GM04504 (cell line): Measurements from ENCODE around the gene RABGGTA.

Source experiments
- DNase-seq: peaks from one replicate; pipeline ENCODE4 v3.0.0-alpha.2; 2012; ENCODE audit warnings: low read depth

Gene RABGGTA, protein sequence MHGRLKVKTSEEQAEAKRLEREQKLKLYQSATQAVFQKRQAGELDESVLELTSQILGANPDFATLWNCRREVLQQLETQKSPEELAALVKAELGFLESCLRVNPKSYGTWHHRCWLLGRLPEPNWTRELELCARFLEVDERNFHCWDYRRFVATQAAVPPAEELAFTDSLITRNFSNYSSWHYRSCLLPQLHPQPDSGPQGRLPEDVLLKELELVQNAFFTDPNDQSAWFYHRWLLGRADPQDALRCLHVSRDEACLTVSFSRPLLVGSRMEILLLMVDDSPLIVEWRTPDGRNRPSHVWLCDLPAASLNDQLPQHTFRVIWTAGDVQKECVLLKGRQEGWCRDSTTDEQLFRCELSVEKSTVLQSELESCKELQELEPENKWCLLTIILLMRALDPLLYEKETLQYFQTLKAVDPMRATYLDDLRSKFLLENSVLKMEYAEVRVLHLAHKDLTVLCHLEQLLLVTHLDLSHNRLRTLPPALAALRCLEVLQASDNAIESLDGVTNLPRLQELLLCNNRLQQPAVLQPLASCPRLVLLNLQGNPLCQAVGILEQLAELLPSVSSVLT

DNA sequence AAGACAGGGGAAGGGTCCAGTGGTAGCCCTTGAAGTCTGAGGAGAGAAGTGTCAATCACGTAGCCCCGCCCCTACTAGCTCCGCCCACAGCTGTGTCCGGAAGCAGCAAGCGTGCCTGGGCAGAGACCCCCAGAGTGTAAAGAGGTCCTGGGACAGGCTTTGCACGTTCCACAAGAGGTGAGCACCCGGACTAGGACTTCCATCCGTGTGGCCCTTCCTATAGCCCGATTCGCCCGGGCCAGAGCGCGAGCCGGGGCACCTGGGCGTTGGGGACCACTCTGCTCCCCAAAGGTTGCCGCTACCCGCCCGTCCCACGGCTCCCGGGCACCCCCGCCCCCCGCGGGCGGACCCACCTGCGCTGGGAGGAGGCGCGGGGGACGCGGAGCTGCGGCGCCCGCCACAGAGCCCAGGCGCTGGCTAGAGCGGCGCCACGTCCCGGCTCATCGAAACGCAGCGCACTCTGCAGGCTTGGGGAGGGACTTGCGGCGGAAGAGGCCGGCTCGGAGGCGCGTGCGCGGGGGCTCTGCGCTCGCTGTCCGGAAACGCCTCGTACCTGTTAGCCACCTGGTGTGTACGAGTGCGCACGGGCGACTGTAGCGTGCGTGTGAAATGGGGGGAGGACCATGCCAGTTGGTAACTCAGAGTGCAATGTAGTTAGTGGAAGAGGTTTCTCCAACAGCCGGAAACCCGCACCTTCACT is at the start of gene RABGGTA:
Gene RABGGTA (minus strand): TSS at position 464 of the 700 bp plus-strand sequence. CDS start 482 bp downstream, outside the sequence.
- DNase-seq, result peak; percentile 56

DNA sequence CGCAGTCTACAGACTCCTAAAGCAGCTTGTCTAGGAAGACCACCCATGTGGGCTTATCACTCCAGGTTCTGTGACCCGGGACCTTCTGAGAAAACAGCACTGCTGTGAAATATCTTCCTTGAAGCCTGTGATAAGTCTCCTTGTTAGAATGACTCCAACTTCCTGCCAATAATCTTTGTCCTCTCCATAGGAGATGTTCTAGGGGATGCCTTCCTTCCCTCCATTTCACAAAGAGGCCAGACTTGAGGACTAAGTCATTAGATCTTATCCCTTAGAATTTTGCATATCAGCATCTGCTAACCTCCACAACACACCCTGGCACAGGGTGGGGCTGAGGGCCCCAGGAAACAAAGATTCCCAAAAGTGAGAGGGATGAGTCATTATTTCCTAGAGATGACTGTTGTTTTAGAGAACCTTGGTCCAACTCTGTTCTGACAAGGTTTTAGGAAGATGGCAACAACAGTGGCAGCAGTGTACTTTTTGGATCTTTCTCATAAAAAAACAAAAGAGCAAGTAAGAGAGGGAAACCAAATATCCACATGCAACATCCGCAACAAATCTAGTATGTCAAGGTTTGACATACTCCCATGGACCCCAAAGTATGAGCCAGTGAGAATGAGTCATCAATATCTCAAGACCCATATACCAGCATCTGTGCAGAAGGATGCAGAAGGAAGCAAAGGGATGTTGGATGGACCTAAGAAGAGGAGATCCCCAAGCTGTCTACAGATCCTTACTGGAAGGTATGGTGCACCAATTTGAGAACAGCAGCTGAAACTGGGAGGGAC is 45.9 kb upstream of the RABGGTA start:
- DNase-seq, result no peak

DNA sequence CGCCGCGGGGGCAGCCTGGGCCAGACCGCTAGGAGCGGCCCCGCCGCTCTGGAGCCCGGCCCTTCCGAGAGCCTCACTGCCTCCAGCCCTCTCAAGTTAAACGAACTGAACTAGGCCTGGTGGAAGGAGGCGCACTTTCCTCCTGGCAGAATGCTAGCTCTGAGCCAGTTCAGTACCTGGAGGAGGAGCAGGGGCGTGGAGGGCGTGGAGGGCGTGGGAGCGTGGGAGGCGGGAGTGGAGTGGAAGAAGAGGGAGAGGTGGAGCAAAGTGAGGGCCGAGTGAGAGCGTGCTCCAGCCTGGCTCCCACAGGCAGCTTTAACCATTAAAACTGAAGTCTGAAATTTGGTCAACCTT is 45.2 kb upstream of the RABGGTA start:
- DNase-seq, result no peak

DNA sequence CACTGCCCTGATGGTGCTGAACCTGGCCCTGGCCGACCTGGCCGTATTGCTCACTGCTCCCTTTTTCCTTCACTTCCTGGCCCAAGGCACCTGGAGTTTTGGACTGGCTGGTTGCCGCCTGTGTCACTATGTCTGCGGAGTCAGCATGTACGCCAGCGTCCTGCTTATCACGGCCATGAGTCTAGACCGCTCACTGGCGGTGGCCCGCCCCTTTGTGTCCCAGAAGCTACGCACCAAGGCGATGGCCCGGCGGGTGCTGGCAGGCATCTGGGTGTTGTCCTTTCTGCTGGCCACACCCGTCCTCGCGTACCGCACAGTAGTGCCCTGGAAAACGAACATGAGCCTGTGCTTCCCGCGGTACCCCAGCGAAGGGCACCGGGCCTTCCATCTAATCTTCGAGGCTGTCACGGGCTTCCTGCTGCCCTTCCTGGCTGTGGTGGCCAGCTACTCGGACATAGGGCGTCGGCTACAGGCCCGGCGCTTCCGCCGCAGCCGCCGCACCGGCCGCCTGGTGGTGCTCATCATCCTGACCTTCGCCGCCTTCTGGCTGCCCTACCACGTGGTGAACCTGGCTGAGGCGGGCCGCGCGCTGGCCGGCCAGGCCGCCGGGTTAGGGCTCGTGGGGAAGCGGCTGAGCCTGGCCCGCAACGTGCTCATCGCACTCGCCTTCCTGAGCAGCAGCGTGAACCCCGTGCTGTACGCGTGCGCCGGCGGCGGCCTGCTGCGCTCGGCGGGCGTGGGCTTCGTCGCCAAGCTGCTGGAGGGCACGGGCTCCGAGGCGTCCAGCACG is 44.6 kb upstream of the RABGGTA start:
- DNase-seq, result no peak

DNA sequence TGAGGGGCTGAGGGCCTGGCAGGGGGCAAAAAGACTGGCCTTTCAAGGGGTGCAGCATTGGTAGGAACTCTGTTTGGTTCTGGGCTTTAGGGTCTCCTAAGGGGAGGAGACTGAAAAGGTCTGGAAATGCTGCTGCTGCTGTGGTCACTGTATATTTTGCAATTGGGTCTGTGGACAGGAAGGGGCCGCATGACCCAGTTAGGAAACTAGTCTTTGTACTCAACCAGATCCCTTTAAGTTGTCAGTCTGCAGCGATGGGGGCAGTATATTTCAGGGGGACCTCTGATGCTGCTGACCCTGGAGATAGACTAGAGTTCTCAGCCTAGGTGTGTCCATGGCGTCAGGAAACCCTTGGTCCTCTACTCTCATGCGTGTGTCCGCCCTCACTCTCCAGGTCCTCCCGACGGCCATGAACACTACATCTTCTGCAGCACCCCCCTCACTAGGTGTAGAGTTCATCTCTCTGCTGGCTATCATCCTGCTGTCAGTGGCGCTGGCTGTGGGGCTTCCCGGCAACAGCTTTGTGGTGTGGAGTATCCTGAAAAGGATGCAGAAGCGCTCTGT is 43.9 kb upstream of the RABGGTA start:
- no peak for DNase-seq

DNA sequence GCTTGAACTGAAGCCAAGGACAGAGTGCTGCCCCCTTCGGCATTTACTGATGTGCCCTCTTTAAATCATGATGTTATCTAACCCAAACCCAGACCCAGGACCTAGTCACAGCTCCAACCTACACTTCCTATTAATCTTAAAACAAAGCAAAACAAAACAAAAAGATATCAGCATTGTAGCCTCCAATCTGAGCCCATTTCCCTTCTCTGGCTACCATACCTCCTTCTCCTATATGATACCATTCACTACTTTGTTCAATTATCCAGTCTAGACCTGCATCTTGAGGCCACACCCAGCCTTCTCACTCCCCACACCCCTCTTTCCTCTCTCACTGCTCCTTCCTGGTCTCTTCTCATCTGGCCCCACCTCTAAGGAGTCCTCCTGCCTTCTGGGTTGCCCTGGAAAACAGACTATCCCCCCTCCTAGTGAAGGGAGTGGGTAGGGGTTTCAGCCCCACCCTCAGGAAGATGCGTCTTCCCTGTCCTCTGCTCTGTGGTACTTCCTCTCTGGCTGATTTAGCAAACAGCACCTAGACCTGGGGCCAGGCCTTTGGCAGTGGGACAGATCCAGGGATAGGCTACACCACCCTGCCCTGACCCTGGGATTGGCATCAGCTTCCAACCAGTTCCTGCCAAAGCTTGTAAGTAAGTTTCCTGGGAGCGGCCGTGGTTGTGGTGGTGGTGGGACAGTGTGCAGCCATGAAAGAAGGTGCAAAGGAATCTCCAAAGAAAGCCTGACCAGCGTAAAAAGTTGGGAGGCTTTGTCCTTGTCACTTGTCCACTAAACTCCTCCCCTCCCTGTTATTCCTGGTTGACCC is 43.2 kb upstream of the RABGGTA start:
- DNase-seq, result no peak

DNA sequence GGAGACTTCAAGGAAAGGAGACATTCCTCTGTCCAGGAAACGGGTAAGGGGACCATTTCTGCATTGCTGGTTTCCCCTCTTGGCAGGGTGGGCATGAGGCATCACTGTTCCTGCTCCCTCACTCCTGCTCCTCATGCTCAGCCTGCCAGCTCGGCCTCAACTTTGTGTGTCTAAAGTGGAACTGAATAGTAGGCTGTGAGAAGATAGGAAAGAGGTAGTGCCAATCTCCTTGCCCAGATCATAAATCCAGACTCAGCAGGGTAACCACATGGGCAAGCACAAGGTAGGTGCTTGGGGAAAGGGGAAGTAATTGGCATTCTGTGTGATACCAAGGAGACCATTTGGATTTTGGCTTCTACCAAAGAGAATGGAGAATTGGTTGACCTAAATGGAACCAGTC is 42.5 kb upstream of the RABGGTA start:
- no peak for DNase-seq

DNA sequence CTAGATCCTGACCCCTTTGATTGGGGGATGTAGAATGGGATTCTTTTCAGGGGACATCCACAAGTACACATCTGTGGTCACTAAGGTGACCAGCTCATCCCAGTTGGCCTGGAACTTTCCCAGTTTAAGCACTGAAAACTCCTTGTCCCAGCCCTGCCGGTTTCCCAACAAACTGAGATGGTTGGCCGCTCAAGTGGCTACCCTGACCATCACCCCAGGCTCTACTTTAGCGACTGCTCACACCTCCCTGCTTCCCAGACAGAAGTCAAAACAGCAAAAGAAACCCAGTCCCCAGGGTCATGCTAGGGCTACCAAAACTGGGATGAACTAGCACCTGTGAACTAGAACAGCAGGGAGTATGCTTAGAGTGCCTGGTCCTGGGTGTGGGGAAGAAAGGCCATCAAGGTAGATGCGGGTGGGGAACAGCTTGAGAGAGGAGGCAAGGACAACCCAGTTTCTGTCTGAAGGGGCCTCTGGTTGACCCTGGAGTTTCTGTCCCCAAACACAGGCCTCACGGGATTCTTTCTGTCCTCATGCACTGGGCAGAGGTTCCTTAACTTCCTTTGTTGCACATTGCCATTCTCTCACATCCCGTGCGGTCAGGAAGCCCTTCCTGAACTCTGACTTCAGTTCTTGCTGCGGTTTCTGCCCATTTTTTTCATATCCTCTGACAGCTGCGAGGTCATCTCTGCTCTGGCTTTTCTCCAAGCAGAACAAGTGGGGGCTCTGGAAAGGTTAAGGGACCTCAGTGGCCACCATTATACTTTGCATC is 41.5 kb upstream of the RABGGTA start:
- no peak for DNase-seq

DNA sequence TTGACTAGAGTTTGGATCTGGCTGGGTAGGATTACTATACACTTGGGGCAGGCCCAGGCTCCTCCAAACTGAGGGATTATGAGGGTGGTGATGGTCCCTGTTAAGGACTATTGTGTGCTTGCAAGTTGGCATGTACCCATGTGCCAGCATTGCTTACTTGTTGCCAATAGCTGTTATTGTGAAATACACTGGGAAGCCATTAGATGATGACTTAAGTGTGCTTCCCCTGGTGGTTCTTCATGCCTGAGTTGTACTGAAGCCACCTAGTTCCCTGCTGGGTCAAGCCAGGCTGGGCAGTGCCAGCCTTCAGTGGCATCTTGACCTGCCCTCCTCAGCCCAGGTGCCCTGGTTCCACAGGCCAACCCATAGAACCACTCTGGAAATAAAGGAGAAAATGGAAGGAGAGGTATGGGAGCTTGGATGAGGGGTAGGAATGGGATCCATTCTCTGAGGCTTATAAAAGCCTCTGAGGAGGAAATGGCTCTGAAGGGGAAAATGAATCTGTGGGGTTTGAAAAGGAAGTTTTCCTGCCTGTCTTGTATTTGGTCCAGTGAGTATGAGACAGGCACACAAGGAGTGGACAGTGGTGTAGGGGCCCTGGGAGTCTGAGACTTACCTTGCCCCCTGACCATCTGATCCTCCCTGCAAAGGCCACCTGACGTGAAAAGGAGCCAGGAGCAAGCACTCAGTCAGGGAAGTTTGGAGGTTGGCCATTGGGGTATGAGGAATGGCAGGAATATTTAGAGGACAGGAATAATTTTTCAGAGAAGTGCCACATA is 40.6 kb upstream of the RABGGTA start:
- DNase-seq, result no peak

DNA sequence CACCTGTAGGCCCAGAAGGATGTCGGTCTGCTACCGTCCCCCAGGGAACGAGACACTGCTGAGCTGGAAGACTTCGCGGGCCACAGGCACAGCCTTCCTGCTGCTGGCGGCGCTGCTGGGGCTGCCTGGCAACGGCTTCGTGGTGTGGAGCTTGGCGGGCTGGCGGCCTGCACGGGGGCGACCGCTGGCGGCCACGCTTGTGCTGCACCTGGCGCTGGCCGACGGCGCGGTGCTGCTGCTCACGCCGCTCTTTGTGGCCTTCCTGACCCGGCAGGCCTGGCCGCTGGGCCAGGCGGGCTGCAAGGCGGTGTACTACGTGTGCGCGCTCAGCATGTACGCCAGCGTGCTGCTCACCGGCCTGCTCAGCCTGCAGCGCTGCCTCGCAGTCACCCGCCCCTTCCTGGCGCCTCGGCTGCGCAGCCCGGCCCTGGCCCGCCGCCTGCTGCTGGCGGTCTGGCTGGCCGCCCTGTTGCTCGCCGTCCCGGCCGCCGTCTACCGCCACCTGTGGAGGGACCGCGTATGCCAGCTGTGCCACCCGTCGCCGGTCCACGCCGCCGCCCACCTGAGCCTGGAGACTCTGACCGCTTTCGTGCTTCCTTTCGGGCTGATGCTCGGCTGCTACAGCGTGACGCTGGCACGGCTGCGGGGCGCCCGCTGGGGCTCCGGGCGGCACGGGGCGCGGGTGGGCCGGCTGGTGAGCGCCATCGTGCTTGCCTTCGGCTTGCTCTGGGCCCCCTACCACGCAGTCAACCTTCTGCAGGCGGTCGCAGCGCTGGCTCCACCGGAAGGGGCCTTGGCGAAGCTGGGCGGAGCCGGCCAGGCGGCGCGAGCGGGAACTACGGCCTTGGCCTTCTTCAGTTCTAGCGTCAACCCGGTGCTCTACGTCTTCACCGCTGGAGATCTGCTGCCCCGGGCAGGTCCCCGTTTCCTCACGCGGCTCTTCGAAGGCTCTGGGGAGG is 39.5 kb upstream of the RABGGTA start, which contains the start of gene LTB4R:
Gene LTB4R (plus strand): TSS at position 857 of the 959 bp plus-strand sequence. CDS start 4,150 bp downstream, outside the sequence.
- DNase-seq, result peak; percentile 35

DNA sequence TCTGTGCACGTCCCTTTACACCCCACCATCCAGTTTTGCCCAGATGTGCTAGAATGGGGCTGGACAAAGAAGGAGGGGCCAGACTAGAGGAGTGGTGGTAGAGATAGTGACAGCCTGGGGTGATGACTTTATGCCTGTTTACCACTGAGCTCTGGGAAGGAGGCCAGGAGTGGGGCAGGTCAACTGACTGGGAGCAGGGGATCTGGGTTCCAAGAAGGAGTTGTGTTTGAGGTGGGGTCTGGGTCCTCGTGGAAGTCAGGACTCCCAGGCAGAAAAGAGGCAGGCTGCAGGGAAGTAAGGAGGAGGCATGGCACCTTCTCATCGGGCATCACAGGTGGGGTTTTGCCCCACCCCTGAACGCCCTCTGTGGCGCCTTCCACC is 38.9 kb upstream of the RABGGTA start:
- DNase-seq, result no peak

DNA sequence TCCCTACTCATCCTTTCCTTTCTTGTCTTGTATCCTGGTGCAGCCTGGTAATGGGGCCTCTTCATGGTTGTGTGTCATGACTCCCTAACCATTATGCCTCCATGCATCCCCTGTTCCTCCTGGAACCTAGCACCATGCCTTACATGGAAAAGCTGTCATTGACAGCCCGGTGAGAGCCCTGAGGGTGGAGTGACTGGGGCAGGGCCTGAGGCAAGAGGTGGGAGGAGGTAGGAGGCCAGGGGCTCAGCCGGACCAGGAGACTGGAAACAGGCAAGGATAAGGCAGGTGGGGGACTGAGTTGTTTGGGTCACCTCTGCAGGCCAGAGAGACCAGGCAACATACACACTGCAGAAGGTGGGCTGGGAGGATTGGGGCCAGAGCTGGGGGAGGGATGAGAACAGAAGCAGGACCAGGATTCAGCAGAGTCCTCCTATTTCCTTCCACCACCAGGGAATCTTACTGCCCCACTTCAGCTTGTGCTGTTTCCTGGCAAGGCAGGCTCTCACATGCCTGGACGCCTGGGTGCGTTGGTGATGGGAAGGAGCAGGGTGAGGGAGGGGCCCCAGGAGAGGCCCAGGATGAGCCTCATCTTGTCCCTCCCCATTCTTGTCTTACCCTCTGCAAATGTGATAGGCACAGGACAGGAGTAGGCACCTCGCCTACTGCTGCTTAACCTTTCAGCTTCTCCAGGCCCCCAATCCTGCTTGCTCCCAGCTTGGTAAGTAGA is 38.3 kb upstream of the RABGGTA start, which contains the start of gene LTB4R2:
Gene LTB4R2 (plus strand): TSS at position 603 of the 727 bp plus-strand sequence. CDS start 525 bp downstream, outside the sequence.
- no peak for DNase-seq

DNA sequence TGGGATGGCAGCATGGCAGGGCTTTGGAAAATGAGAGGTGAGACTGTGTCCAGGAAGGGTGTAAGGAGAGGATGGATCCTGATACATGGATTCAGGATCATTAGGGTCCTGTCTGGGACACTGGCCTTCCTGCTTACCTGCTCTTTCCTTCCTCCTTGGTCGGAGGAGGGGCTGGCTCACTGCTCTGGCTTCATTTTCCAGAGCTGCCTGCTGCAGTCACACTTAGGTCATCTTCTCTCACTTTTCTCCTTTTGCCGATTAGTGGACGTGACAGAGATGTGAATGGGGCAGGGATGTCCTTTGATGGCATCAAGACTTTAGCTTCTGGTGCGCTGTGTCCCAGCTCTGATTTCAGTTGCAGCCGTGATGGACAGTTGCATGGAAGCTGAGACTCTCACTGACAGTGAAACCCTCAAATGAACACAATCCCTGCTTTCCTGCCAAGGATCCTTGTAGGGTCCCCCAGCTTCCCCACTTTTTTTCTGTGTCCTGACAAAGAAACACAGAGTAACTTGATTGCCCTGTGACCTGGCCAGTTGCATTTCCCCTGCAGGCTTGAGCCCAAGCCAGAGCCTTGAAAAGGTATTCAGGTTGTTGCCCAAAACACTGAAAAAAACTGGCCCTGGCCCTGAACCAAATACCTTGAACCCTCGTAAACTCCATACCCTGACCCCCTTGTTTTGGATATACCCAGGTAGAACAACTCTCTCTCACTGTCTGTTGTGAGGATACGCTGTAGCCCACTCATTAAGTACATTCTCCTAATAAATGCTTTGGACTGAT is 37.1 kb upstream of the RABGGTA start:
- no peak for DNase-seq

DNA sequence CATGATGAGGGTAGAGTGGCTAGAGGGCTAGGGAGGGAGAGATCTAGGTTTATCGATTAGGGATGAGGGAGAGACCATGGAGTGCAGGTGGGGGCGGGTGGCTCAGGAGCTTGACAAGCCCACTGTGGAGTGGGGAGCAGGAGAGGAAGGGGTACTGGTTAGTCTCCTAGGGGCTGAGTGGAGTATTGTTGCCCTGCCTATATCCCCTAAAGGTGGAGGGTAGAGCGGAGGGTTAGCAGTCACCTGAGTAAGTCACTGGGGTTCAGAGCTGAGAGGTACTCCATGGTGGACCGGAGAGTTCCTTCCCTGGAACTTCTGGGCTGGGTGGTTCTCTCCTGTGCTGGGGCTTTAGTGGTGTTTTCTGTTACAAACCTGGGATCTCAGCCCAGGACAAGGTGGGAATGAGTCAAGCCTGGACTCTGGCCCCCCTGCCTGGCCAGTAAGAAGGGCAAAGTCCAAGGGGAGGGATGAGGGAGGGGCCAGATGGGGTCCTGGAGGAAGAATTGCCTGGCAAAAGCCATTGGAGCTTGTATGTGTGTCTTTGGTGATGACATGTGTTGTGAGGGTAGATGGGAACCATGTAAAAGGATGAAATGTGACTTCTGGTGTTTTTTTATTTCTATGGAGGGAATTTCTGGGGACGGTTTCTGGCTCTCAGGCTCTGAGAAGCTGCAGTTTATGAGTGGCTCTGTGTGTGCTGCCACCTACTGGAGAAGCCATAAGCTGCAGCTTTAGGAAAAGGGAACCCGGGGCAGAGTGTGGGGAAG is 36.4 kb upstream of the RABGGTA start, which contains the start of gene CIDEB:
Gene CIDEB (minus strand): TSS at position 403 of the 767 bp plus-strand sequence. CDS start 119 bp downstream, at position 284.
- no peak for DNase-seq

DNA sequence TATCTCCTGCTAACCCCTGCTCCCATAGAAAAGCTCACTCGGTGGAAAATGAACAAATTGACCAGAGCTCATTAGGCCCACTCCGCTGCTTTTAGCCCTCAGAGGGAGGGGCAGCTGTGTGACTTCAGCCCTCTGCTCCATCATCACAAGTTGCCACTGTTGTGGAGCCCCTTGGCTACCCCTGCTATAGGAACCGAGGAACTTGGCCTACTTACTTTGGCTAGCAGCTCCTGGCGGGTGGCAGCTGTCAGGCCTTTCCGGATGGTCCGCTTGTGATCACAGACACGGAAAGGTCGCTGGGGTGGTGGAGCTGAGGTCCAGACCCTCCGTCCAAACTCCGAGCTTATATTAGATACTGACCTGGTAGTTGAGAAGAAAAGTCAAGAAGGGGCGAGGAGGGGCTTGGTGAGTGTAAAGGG is 35.8 kb upstream of the RABGGTA start:
- DNase-seq, result no peak
